Measurements from ENCODE around the gene XCR1.

XCR1 gene

GRCh38 chr3:45980229-45980813 lies 47.0 kb downstream of the XCR1 start:
- no peak overlapping the region for H3K27ac ChIP-seq (ENCODE audit: low read depth, low read length)
- TF ChIP-seq EZH2phosphoT487 (conservative IDR thresholded peaks at IDR 0.05; ENCODE audit: low read length) (no peak), CTCF (IDR thresholded peaks at IDR 0.05; ENCODE audit: insufficient read depth, low read length, poor library complexity, severe bottlenecking) (no peak)
- no peak overlapping the region for H3K4me2 ChIP-seq (ENCODE audit: low read depth, low read length, poor library complexity, severe bottlenecking)
- no peaks in the 10 kb centered on the region for H3K9me3 ChIP-seq (ENCODE audit: insufficient read depth, low read length)
- H3K27me3 ChIP-seq (ENCODE audit: low read length): no peaks in the 10 kb centered on the region
- H3F3A ChIP-seq (ENCODE audit: insufficient read depth): no peaks in the 10 kb centered on the region
- H3K36me3 ChIP-seq (ENCODE audit: low read length): peaks cover 9% of the 10 kb centered on the region; the same call in 1 of the 2 replicates
- H3K9me2 ChIP-seq (replicated peaks; ENCODE audit: insufficient read depth, low read length): no peaks in the 10 kb centered on the region
- no peaks in the 10 kb centered on the region for H3K79me2 ChIP-seq (ENCODE audit: insufficient read depth, low read length)
- H3K4me3 ChIP-seq (ENCODE audit: insufficient read depth, low read length, poor library complexity, severe bottlenecking): no peak overlapping the region
- no peak overlapping the region for H3K9ac ChIP-seq (ENCODE audit: low read length)
- H2AFZ ChIP-seq (ENCODE audit: low read depth, low read length, severe bottlenecking): no peak overlapping the region
- no peaks in the 10 kb centered on the region for H4K20me1 ChIP-seq (ENCODE audit: low read depth, low read length)

- H3K9me3 ChIP-seq (ENCODE audit: insufficient read depth, low read length): no peaks in the 10 kb centered on the region
- no peak overlapping the region for H3K27ac ChIP-seq (ENCODE audit: low read depth, low read length)
- peaks cover 9% of the 10 kb centered on the region; the same call in 1 of the 2 replicates for H3K36me3 ChIP-seq (ENCODE audit: low read length)
- no peak overlapping the region for H3K9ac ChIP-seq (ENCODE audit: low read length)
- TF ChIP-seq CTCF (IDR thresholded peaks at IDR 0.05; ENCODE audit: insufficient read depth, low read length, poor library complexity, severe bottlenecking) (no peak), EZH2phosphoT487 (conservative IDR thresholded peaks at IDR 0.05; ENCODE audit: low read length) (no peak)
- no peaks in the 10 kb centered on the region for H3K27me3 ChIP-seq (ENCODE audit: low read length)
- H2AFZ ChIP-seq (ENCODE audit: low read depth, low read length, severe bottlenecking): no peak overlapping the region
- H3F3A ChIP-seq (ENCODE audit: insufficient read depth): no peaks in the 10 kb centered on the region
- no peaks in the 10 kb centered on the region for H3K9me2 ChIP-seq (replicated peaks; ENCODE audit: insufficient read depth, low read length)
- H3K4me2 ChIP-seq (ENCODE audit: low read depth, low read length, poor library complexity, severe bottlenecking): no peak overlapping the region
- H3K4me3 ChIP-seq (ENCODE audit: insufficient read depth, low read length, poor library complexity, severe bottlenecking): no peak overlapping the region
- H3K79me2 ChIP-seq (ENCODE audit: insufficient read depth, low read length): no peaks in the 10 kb centered on the region
- H4K20me1 ChIP-seq (ENCODE audit: low read depth, low read length): no peaks in the 10 kb centered on the region
Measured at GRCh38 chr3:45979378-45979777, 47.9 kb downstream of the XCR1 start.

- no peak overlapping the region for H3K4me2 ChIP-seq (ENCODE audit: low read depth, low read length, poor library complexity, severe bottlenecking)
- no peaks in the 10 kb centered on the region for H3K79me2 ChIP-seq (ENCODE audit: insufficient read depth, low read length)
- no peak overlapping the region for H3K4me3 ChIP-seq (ENCODE audit: insufficient read depth, low read length, poor library complexity, severe bottlenecking)
- H3K9me2 ChIP-seq (replicated peaks; ENCODE audit: insufficient read depth, low read length): no peaks in the 10 kb centered on the region
- H4K20me1 ChIP-seq (ENCODE audit: low read depth, low read length): no peaks in the 10 kb centered on the region
- no peak overlapping the region for H2AFZ ChIP-seq (ENCODE audit: low read depth, low read length, severe bottlenecking)
- no peak overlapping the region for H3K9ac ChIP-seq (ENCODE audit: low read length)
- no peaks in the 10 kb centered on the region for H3K9me3 ChIP-seq (ENCODE audit: insufficient read depth, low read length)
- H3K27ac ChIP-seq (ENCODE audit: low read depth, low read length): no peak overlapping the region
- peaks cover 9% of the 10 kb centered on the region; the same call in 1 of the 2 replicates for H3K36me3 ChIP-seq (ENCODE audit: low read length)
- no peaks in the 10 kb centered on the region for H3F3A ChIP-seq (ENCODE audit: insufficient read depth)
- no peaks in the 10 kb centered on the region for H3K27me3 ChIP-seq (ENCODE audit: low read length)
- TF ChIP-seq EZH2phosphoT487 (conservative IDR thresholded peaks at IDR 0.05; ENCODE audit: low read length): no peak
- no peak for TF ChIP-seq CTCF (IDR thresholded peaks at IDR 0.05; ENCODE audit: insufficient read depth, low read length, poor library complexity, severe bottlenecking)
Measured at GRCh38 chr3:45978006-45978761, 49.1 kb downstream of the XCR1 start.

Data from SU-DHL-6 (cell line).